K562 (cell line): ENCODE measurements around the gene NHLH1. TPM values are rescaled to one million over a fixed set of nuclear protein-coding genes. Genes with fewer than 3 reads are reported as not detected.

Source experiments
- ATAC-seq: fragments of 200-7000 bp; cut with Tn5 transposase; 3 replicates; pipeline ENCODE4 v1.9.1; 2020; ENCODE audit warnings: moderate library complexity
- BruUV-seq: library from RNA; stranded (reverse); fragments of 400-500 nt; replicated peaks from 2 replicates; lab custom pipeline; 2021; lab: Mats Ljungman, UMichigan
- CTCF ChIA-PET: fragments of 300-600 bp; formaldehyde crosslinking; extraction: SDS; loops from one replicate; lab custom pipeline; 2021; ENCODE audit warnings: low intra/inter-chr PET ratio; lab: Yijun Ruan, JAX
- POLR2A ChIA-PET: fragments of 300-600, 350-650 bp; sonication (Branson Sonifier 250); formaldehyde crosslinking; extraction: SDS; loops from one replicate; lab custom pipeline; 2021; ENCODE audit warnings: antibody characterized with exemption, inconsistent platforms; lab: Yijun Ruan, JAX
- DNase-seq, 4 experiments: peaks; one replicate each; pipeline versions ENCODE4 v3.0.0 to v3.0.0-alpha.2; 2011 to 2018; ENCODE audit warnings: low spot score in 3 of 4, mixed read lengths in 3 of 4; ENCODE audit errors: extremely low read depth in 1 of 4
- FAIRE-seq: peaks from 2 replicates; lab custom pipeline; 2011; peaks lifted over from hg19 to GRCh38; lab: Jason Lieb, UNC
- H2AFZ ChIP-seq: 2 replicates; pipeline ENCODE4 v1.6.0; 2011; ENCODE audit warnings: low read depth, low read length, control low read depth, inconsistent platforms
- H3K27ac ChIP-seq: fragments of 200-600 bp; 3 replicates; pipeline ENCODE4 v1.8.0; 2011; ENCODE audit warnings: low read depth, mild to moderate bottlenecking, control low read depth, inconsistent platforms, low read length, moderate library complexity, mixed read lengths; ENCODE audit errors: extremely low read depth
- H3K27me3 ChIP-seq, 2 experiments: fragments of 300-600 bp in 1 of 2; 2 replicates in 1 of 2; 3 replicates in 1 of 2; pipeline versions ENCODE4 v1.6.0 to v1.8.0; 2011; ENCODE audit warnings: inconsistent platforms in 2 of 2, low read length in 2 of 2, mild to moderate bottlenecking in 1 of 2, mixed read lengths in 1 of 2, moderate library complexity in 1 of 2; ENCODE audit not compliant: control insufficient read depth in 2 of 2, insufficient read depth in 2 of 2
- H3K36me3 ChIP-seq: fragments of 300-600 bp; 3 replicates; pipeline ENCODE4 v1.8.0; 2011; ENCODE audit warnings: mild to moderate bottlenecking, low read length, inconsistent platforms; ENCODE audit not compliant: control insufficient read depth, insufficient read depth
- H3K4me1 ChIP-seq, 2 experiments: fragments of 200-600 bp in 1 of 2; replicated peaks in 1 of 2; 2 replicates in 1 of 2; 3 replicates in 1 of 2; pipeline versions ENCODE4 v1.5.1 to v1.8.0; 2011; ENCODE audit warnings: inconsistent platforms in 2 of 2, low read length in 2 of 2, mild to moderate bottlenecking in 1 of 2, mixed read lengths in 1 of 2, moderate library complexity in 1 of 2; ENCODE audit not compliant: control insufficient read depth in 2 of 2, insufficient read depth in 2 of 2
- H3K4me2 ChIP-seq: 2 replicates; pipeline ENCODE4 v1.6.1; 2011; ENCODE audit warnings: low read length, control low read depth, inconsistent platforms, mixed read lengths; ENCODE audit not compliant: insufficient read depth
- H3K4me3 ChIP-seq: fragments of 200-600 bp; sonication (generic), shearing (Covaris generic); 2 replicates; pipeline ENCODE4 v1.5.1; 2016; ENCODE audit warnings: control low read depth, inconsistent platforms
- H3K79me2 ChIP-seq: fragments of 200-600 bp; 3 replicates; pipeline ENCODE4 v1.8.0; 2011; ENCODE audit warnings: low read length, inconsistent platforms; ENCODE audit not compliant: control insufficient read depth, insufficient read depth
- H3K9ac ChIP-seq, 2 experiments: 2 replicates each; pipeline versions ENCODE4 v1.6.0 to v1.6.1; 2011; ENCODE audit warnings: low read depth in 2 of 2, low read length in 2 of 2, control low read depth in 1 of 2, inconsistent platforms in 1 of 2, mild to moderate bottlenecking in 1 of 2, mixed read lengths in 1 of 2; ENCODE audit not compliant: insufficient read depth in 1 of 2
- H3K9me1 ChIP-seq: one replicate; pipeline ENCODE4 v1.6.0; 2011; ENCODE audit warnings: inconsistent platforms, mild to moderate bottlenecking, low read length, moderate library complexity; ENCODE audit not compliant: control insufficient read depth, insufficient read depth
- H3K9me3 ChIP-seq: replicated peaks from 2 replicates; pipeline ENCODE4 v1.5.1; 2011; ENCODE audit warnings: low read depth, low read length, inconsistent platforms; ENCODE audit not compliant: control insufficient read depth, insufficient read depth
- H4K20me1 ChIP-seq: replicated peaks from 2 replicates; pipeline ENCODE4 v1.6.1; 2011; ENCODE audit warnings: low read length, inconsistent platforms, mixed read lengths; ENCODE audit not compliant: control insufficient read depth, insufficient read depth
- FOXK1 ChIP-seq: sonication (generic); formaldehyde crosslinking; IDR thresholded peaks from 2 replicates; pipeline ENCODE4 v1.8.0; 2022; ENCODE audit warnings: missing genetic modification reagents, mild to moderate bottlenecking, borderline replicate concordance
- RBFOX2 ChIP-seq: fragments of 200-400 bp; formaldehyde crosslinking; IDR thresholded peaks from 2 replicates; pipeline ENCODE4 v1.6.1; 2017; ENCODE audit warnings: low read depth, mild to moderate bottlenecking, low read length, moderate library complexity
- SPI1 ChIP-seq: IDR thresholded peaks from 2 replicates; pipeline ENCODE4 v1.6.1; 2011; ENCODE audit warnings: low read depth, low read length, control low read depth, borderline replicate concordance
- TRIM28 ChIP-seq: fragments of 450-650 bp; IDR thresholded peaks from 2 replicates; pipeline ENCODE4 v1.6.1; 2017
- WGBS: fragments of 100-300 bp; shearing (Covaris generic); methylation state at CpG from one replicate; pipeline ENCODE4 v1.1.6; 2016; ENCODE audit warnings: low coverage, mixed read lengths; ENCODE audit not compliant: insufficient coverage; ENCODE audit errors: missing lambda C conversion rate; 5-methylcytosine and 5-hydroxymethylcytosine counted together
- in situ Hi-C: fragments of 300-500 bp; cut with MboI; formaldehyde crosslinking; loops from 4 replicates; pipeline ENCODE4 v1.15.0; 2018; ENCODE audit warnings: inconsistent platforms, mixed read lengths
- intact Hi-C: fragments of 100-400 bp; cut with micrococcal nuclease; formaldehyde crosslinking; loops from 2 replicates; pipeline ENCODE4 v1.14.2; 2022
- polyA plus RNA-seq, 8 experiments: library from polyadenylated mRNA; depleted of rRNA in 4 of 8; stranded (reverse) in 5 of 8; unstranded in 3 of 8; fragments of >200 nt; fragmentation: Nextera tagmentation in 2 of 8; fragmentation: Illumina TruSeq in 1 of 8; extraction: Ambion mirVana in 2 of 8; extraction: Trizol in 1 of 8; gene quantifications; 2 replicates each; pipeline versions ENCODE4 v1.2.1 to v1.2.3, GENCODE V29; 2011 to 2014; ENCODE audit warnings: inconsistent platforms in 1 of 8, missing spikeins in 1 of 8
- total RNA-seq, 7 experiments: library from RNA; depleted of rRNA in 6 of 7; stranded (reverse); fragments of >200 nt in 6 of 7; fragmentation: Illumina TruSeq in 2 of 7; extraction: Trizol in 2 of 7; gene quantifications; 2 replicates each; pipeline versions ENCODE4 v1.2.1 to v1.2.3, GENCODE V29; 2011 to 2021; ENCODE audit warnings: low replicate concordance in 1 of 7
- TF ChIP-seq, protein P1 (sequence below): sonication (generic); formaldehyde crosslinking; IDR thresholded peaks from 2 replicates; pipeline ENCODE4 v1.8.0; 2022; ENCODE audit warnings: missing genetic modification reagents, mild to moderate bottlenecking, borderline replicate concordance

Gene NHLH1
- total and polyA plus RNA-seq, 9 of the 15 experiments (the other 6 are each of a cell fraction or from before 2014, with no cell fraction given), result 0.09 to 1.3 (median 0.35) TPM; not detected in 1

DNA sequence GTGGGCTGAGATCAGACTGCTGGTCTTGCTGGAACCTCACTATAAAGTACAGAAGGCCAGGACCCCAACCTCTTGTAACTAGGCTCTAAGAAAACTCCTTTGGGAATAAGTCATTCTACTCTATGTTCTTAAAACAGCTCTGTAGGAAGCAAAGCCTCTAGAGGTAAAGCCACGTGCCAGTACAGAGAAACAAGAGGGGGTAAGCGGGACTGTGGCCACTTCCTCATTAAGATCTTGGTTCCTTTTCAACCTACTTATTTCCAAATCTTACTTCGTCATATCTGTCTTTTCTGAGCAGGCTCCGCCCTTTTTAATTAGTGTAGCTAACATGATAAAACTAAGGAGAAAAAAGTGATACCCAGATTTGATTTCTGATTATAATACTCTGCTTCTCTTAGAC, 19.9 kb upstream of the NHLH1 start:
- intact Hi-C loops, result no loop called here
- Histone ChIP-seq H3K9me1 (no peaks in the 10 kb centered on the region), H3K9me3 (no peaks in the 10 kb centered on the region), H3K27ac (no peak overlapping the region), H3K4me3 (no peak overlapping the region), H3K4me2 (no peak overlapping the region)
- FAIRE-seq (no peak), DNase-seq (no peak)
- POLR2A ChIA-PET, result interaction anchor here (0.8 to 2.1 kb wide), 4 partner anchors 8 to 62 kb away, joined by 3 to 8 read pairs (median 4); no protein-coding TSS in a partner anchor
- no peak for TF ChIP-seq FOXK1 (CRISPR knock-in tag)
- TF ChIP-seq, protein P1, sequence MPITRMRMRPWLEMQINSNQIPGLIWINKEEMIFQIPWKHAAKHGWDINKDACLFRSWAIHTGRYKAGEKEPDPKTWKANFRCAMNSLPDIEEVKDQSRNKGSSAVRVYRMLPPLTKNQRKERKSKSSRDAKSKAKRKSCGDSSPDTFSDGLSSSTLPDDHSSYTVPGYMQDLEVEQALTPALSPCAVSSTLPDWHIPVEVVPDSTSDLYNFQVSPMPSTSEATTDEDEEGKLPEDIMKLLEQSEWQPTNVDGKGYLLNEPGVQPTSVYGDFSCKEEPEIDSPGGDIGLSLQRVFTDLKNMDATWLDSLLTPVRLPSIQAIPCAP (CRISPR knock-in tag), result no peak
- peak; percentile 59; the same call in 1 of the 2 replicates for TF ChIP-seq SPI1
- TF ChIP-seq, all 486 proteins: peak for 1
- no peak for ATAC-seq
- Histone ChIP-seq H3K9ac (no peak overlapping the region), H4K20me1 (no peaks in the 10 kb centered on the region; the same call in 1 of the 2 replicates), H3K4me1 (peaks cover 0 to 3% of the 10 kb centered on the region in 2 experiments; a peak in 1 of 5 replicates), H3K36me3 (peaks cover 76% of the 10 kb centered on the region), H2AFZ (no peak overlapping the region), H3K79me2 (peaks cover 36% of the 10 kb centered on the region), H3K27me3 (no peaks in the 10 kb centered on the region)
- WGBS, result 56% methylated on average over 2 of the region's 4 CpGs
- no TSS peak for BruUV-seq
- in situ Hi-C loops, result no loop called here
- CTCF ChIA-PET, result no interaction called here

DNA sequence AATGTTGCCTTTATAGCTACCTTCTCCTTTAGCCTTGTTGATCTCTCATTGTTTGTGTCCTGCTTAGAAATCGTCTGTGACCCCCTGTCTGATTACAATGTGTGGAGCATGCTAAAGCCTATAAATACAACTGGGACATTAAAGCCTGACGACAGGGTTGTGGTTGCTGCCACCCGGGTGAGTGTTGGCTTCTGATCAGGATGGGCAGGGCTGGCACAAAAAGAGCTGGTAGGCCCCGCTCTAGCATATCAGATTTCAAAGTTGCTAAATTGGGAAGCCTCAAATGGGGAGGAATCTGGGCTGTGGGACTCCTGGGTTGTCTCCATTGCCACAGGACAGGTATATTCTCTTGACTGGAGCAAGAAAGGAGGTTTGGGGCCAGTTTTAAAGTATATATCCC, 15.2 kb upstream of the NHLH1 start:
- 54% methylated on average over 4 of the region's 4 CpGs for WGBS
- Histone ChIP-seq H3K4me2 (no peak overlapping the region), H3K27me3 (no peaks in the 10 kb centered on the region), H3K9ac (no peak overlapping the region), H4K20me1 (no peaks in the 10 kb centered on the region; the same call in 1 of the 2 replicates), H2AFZ (no peak overlapping the region), H3K36me3 (peaks cover 100% of the 10 kb centered on the region), H3K4me3 (no peak overlapping the region), H3K27ac (no peak overlapping the region), H3K9me3 (no peaks in the 10 kb centered on the region), H3K9me1 (no peaks in the 10 kb centered on the region), H3K79me2 (no peaks in the 10 kb centered on the region), H3K4me1 (no peaks in the 10 kb centered on the region)
- intact Hi-C loops, result no loop called here
- no peak for TF ChIP-seq TRIM28
- TF ChIP-seq RBFOX2, result 0 out of 2 replicates have a peak, but pooled peaks have one; percentile 12
- ChIA-PET CTCF (no interaction called here), POLR2A (interaction anchor here (0.5 to 5.9 kb wide), 8 partner anchors 9 to 104 kb away, joined by 3 to 37 read pairs (median 3); partner anchors contain the start of genes COPA, NCSTN and NHLH1)
- ATAC-seq, result no peak
- DNase-seq, result no peak
- in situ Hi-C loops, result no loop called here
- no TSS peak for BruUV-seq
- no peak for FAIRE-seq
